AG04450 (cell line): ENCODE results near the gene HORMAD2. TPM values are rescaled to one million over a fixed set of nuclear protein-coding genes. Genes with fewer than 3 reads are reported as not detected.
"Not testable (repeated sequence)": the region's sequence is repeated elsewhere in the genome, so short reads cannot be mapped to it uniquely, and the experiment has no call there.

Experiments
- CTCF ChIA-PET: fragments of 300-600, 350-600 bp; formaldehyde crosslinking; extraction: SDS; loops from one replicate; lab custom pipeline; 2022; ENCODE audit warnings: antibody characterized with exemption, inconsistent platforms; lab: Charles Lee
- POLR2A ChIA-PET: fragments of 350-600 bp; formaldehyde crosslinking; extraction: SDS; loops from one replicate; lab custom pipeline; 2021; ENCODE audit warnings: antibody characterized with exemption, inconsistent platforms; lab: Yijun Ruan, JAX
- DNase-seq: peaks from one replicate; pipeline ENCODE4 v3.0.0-alpha.2; 2011; ENCODE audit warnings: low read depth, low spot score
- H3K27ac ChIP-seq: one replicate; pipeline ENCODE4 v1.5.1; 2012; ENCODE audit warnings: low read depth, low read length, control low read depth
- H3K27me3 ChIP-seq: one replicate; pipeline ENCODE4 v1.6.0; 2012; ENCODE audit warnings: low read length; ENCODE audit not compliant: control insufficient read depth, insufficient read depth
- H3K4me3 ChIP-seq: 2 replicates; pipeline ENCODE4 v1.5.1; 2011; ENCODE audit warnings: mild to moderate bottlenecking, low read depth, low read length, control low read depth
- H3K9me3 ChIP-seq: 2 replicates; pipeline ENCODE4 v1.5.1; 2012; ENCODE audit warnings: low read length; ENCODE audit not compliant: control insufficient read depth, insufficient read depth
- CTCF ChIP-seq: IDR thresholded peaks from 2 replicates; pipeline ENCODE4 v1.5.1; 2011; ENCODE audit warnings: low read depth, low read length, control low read depth, inconsistent platforms
- polyA plus RNA-seq: library from polyadenylated mRNA; depleted of rRNA; stranded (reverse); fragments of >200 nt; gene quantifications from 2 replicates; pipeline ENCODE4 v1.2.3, GENCODE V29; 2011

Gene HORMAD2
- polyA plus RNA-seq, 1 experiment = not detected

GRCh38 chr22:30088468-30088867 is 8.2 kb downstream of the HORMAD2 start:
- H3K27ac ChIP-seq = no peak overlapping the region
- no peak for DNase-seq
- TF ChIP-seq CTCF = no peak
- H3K4me3 ChIP-seq = no peak overlapping the region
- H3K27me3 ChIP-seq = no peaks in the 10 kb centered on the region
- no peaks in the 10 kb centered on the region for H3K9me3 ChIP-seq
- ChIA-PET CTCF (interaction anchor here (0.5 to 2.3 kb wide), 56 partner anchors 10 to 693 kb away, joined by 3 to 57 read pairs (median 4); partner anchors contain the start of genes THOC5, UQCR10 and ZMAT5), POLR2A (no interaction called here)

DNA sequence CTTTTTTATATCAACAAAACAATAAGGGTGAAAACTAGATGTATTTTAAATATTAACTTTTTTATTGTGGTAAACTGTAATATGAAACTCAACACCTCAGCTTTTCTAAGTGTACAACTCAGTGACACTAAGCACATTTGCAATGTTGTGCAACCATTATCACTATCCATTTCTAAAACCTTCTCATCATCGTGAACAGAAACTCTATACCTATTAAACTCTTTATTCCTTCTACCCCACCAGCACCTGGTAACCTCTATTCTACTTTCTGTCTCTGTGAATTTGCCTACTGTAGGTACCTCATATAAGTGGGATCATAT is 9.4 kb downstream of the HORMAD2 start:
- POLR2A ChIA-PET = interaction anchor here (0.9 kb wide), 1 partner anchor 400 kb away, joined by 8 read pairs; no protein-coding TSS in a partner anchor
- no peak for TF ChIP-seq CTCF
- CTCF ChIA-PET = interaction anchor here (0.6 to 2.3 kb wide), 30 partner anchors 8 to 549 kb away, joined by 3 to 57 read pairs (median 5); no protein-coding TSS in a partner anchor
- H3K27me3 ChIP-seq = no peaks in the 10 kb centered on the region
- H3K9me3 ChIP-seq = no peaks in the 10 kb centered on the region
- DNase-seq = no peak
- no peak overlapping the region for H3K4me3 ChIP-seq
- no peak overlapping the region for H3K27ac ChIP-seq

DNA sequence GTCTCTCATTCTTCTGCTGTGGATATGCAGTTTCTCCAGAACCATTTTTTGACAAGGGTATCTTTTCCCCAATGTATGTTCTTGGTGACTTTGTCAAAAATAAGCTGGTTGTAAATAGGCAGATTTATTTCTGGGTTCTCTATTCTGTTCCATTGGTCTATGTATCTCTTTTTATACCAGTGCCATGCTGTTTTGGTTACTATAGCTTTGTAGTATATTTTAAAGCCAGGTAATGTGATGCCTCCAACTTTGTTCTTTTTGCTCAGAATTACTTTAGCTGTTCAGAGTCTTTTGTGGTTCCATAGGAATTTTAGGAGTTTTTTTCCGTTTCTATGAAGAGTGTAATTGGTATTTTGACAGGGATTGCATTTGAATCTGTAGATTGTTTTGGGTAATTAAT is 12.4 kb downstream of the HORMAD2 start:
- Histone ChIP-seq H3K27me3 (no peaks in the 10 kb centered on the region), H3K27ac (no peak overlapping the region), H3K4me3 (no peak overlapping the region), H3K9me3 (no peaks in the 10 kb centered on the region)
- no peak for TF ChIP-seq CTCF
- POLR2A ChIA-PET = no interaction called here
- CTCF ChIA-PET = interaction anchor here (0.6 to 1.8 kb wide), 4 partner anchors 15 to 539 kb away, joined by 4 to 6 read pairs (median 5); partner anchors contain the start of gene THOC5
- DNase-seq = no peak

DNA sequence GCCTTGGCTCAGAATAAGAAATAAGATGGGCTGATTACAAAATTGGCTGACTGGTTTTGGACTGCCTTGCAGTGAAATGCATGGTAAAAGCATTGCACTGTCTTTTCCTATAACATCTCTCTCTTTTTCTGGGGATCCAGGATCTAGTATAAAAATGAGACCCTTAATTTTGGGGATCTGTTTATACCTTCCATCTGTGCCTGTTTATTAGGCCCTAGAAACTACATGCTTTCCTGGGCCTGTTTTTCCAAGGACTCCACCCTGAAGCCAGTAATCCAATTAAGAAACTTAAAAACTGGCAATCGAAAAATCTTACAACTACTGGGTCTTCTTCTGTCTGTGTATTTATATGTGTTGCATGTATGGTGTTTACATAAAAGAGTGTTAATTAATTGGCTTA is 14.5 kb downstream of the HORMAD2 start:
- TF ChIP-seq CTCF = no peak
- no peak for DNase-seq
- no peak overlapping the region for H3K27ac ChIP-seq
- no peaks in the 10 kb centered on the region for H3K27me3 ChIP-seq
- ChIA-PET POLR2A (no interaction called here), CTCF (no interaction called here)
- H3K9me3 ChIP-seq = no peaks in the 10 kb centered on the region
- H3K4me3 ChIP-seq = no peak overlapping the region

GRCh38 chr22:30097861-30098260 is 17.6 kb downstream of the HORMAD2 start:
- ChIA-PET CTCF (interaction anchor here (0.8 to 1.7 kb wide), 4 partner anchors 8 to 158 kb away, joined by 3 to 7 read pairs (median 5); no protein-coding TSS in a partner anchor), POLR2A (no interaction called here)
- H3K9me3 ChIP-seq = no peaks in the 10 kb centered on the region
- H3K27ac ChIP-seq = no peak overlapping the region
- no peak overlapping the region for H3K4me3 ChIP-seq
- H3K27me3 ChIP-seq = no peaks in the 10 kb centered on the region
- no peak for DNase-seq
- no peak for TF ChIP-seq CTCF

DNA sequence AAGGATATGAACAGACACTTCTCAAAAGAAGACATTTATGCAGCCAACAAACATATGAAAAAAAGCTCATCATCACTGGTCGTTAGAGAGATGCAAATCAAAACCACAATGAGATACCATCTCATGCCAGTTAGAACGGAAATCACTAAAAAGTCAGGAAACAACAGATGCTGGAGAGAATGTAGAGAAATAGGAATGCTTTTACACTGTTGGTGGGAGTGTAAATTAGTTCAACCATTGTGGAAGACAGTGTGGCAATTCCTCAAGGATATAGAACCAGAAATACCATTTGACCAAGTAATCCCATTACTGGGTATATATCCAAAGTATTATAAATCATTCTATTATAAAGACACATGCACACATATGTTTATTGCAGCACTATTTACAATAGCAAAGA is 20.5 kb downstream of the HORMAD2 start:
- DNase-seq, H3K4me3 ChIP-seq, H3K27ac ChIP-seq, H3K9me3 ChIP-seq, POLR2A ChIA-PET, H3K27me3 ChIP-seq: not testable (repeated sequence)
- CTCF ChIA-PET = interaction anchor here (0.6 to 2.2 kb wide), 2 partner anchors 155 to 411 kb away, joined by 3 to 7 read pairs; no protein-coding TSS in a partner anchor
